Mucosa of descending colon (tissue), 3 donors: Measurements from ENCODE around the gene SEMA4B. TPM values are rescaled to one million over a fixed set of nuclear protein-coding genes. Genes with fewer than 3 reads are reported as not detected.
A peak's percentile ranks its signal among the peaks of the same experiment; 100 is the strongest.

Experiments used
- ATAC-seq: fragments of 200-7000 bp; cut with Tn5 transposase; one replicate; pipeline ENCODE4 v1.9.1; 2020; ENCODE audit warnings: mild to moderate bottlenecking, moderate library complexity
- DNase-seq, 3 donors: peaks; one replicate each; pipeline ENCODE4 v3.0.0-alpha.2; 2020
- H3K36me3 ChIP-seq: fragments of 200-600 bp; one replicate; pipeline ENCODE4 v1.8.0; 2021; ENCODE audit warnings: low read depth, mild to moderate bottlenecking
- H3K4me1 ChIP-seq: fragments of 200-600 bp; one replicate; pipeline ENCODE4 v1.8.0; 2021; ENCODE audit warnings: low read depth, mild to moderate bottlenecking
- H3K4me3 ChIP-seq: fragments of 200-600 bp; one replicate; pipeline ENCODE4 v1.8.0; 2021; ENCODE audit warnings: mild to moderate bottlenecking
- H3K9me3 ChIP-seq: fragments of 200-600 bp; one replicate; pipeline ENCODE4 v1.8.0; 2021; ENCODE audit warnings: mild to moderate bottlenecking
- CTCF ChIP-seq: fragments of 200-600 bp; IDR thresholded peaks from one replicate; pipeline ENCODE4 v1.8.0; 2022; ENCODE audit warnings: antibody characterized with exemption, mild to moderate bottlenecking
- intact Hi-C, 2 donors: fragments of 100-400 bp; cut with DNase I in 1 of 2; cut with micrococcal nuclease in 1 of 2; formaldehyde crosslinking; loops; one replicate each; pipeline versions ENCODE4 v1.11.0 to v1.11.1; 2022; cut with DNase I, micrococcal nuclease
- total RNA-seq, 3 donors: library from RNA; stranded (reverse); fragmentation: NEBNext Ultra II Directional in 2 of 3; extraction: Animal tissue kit (Norgen Biotek cat#: 25700) in 2 of 3; gene quantifications; one replicate each; pipeline versions ENCODE4 v1.2.1 to v1.2.4, GENCODE V29; 2021 to 2023
- donor health status: DM: no; HTN: no; CAD: no; lungs with moderate emphysema.
- donor health status: DM: no; HTN: no; CAD: no.
- donor health status: DM: no; HTN: yes; CAD: no.

SEMA4B gene
- total RNA-seq, 3 donors from 2014 or later, result 118 to 146 (median 131) TPM

DNA sequence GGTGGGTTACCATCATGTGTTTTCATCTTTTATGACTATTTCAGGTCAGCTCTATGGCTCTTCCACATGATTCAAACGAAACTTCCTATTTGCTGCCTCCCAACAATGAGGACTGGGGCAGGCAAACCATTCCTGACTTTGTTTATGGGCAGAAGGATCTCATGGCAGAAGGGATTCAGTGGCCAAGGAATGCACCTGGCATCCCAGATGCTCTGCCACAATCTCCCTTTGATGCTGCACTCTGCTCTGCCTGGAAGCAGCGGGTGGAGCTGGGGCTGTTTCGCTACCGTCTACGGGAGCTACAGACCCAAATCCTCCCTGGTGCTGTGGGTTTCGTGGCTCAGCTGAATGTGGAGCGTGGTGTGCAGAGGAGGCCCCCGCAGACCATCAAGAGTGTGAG, 39.7 kb downstream of the SEMA4B start:
- TF ChIP-seq CTCF, result no peak
- DNase-seq, result no peak
- no peaks in the 10 kb centered on the region for H3K36me3 ChIP-seq
- ATAC-seq, result no peak
- no peaks in the 10 kb centered on the region for H3K4me1 ChIP-seq
- H3K9me3 ChIP-seq, result no peaks in the 10 kb centered on the region
- no peak overlapping the region for H3K4me3 ChIP-seq
- intact Hi-C loops, result no loop called here

DNA sequence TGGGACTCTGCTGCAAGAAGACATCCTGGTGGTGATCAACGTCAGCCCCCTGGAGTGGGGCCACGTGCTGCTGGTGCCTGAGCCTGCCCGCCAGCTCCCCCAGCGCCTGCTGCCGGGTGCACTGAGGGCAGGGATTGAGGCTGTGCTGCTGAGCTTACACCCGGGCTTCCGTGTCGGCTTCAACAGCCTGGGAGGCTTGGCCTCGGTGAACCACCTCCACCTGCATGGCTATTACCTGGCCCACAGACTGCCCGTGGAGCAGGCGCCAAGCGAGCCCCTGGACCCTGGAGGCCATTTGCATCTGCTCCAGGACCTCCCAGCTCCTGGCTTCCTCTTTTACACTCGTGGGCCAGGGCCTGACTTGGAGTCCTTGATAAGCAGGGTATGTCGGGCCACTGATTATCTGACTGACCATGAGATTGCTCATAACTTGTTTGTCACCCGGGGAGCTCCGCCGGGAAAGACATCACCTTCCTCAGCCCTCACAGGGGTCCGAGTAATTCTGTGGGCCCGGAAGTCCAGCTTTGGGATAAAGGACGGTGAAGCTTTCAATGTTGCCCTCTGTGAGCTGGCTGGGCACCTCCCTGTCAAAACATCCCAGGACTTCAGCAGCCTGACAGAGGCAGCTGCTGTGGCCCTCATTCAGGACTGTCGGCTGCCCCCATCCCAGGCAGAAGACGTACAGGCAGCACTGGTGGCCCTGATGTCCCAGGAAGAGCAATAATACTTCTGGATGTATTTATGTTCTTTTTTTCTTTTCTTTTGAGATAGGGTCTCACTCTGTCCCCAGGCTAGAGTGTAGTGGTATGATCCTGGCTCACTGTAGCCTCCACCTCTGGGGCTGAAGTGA, 40.4 kb downstream of the SEMA4B start:
- Histone ChIP-seq H3K36me3 (no peaks in the 10 kb centered on the region), H3K9me3 (no peaks in the 10 kb centered on the region), H3K4me1 (no peaks in the 10 kb centered on the region), H3K4me3 (no peak overlapping the region)
- TF ChIP-seq CTCF, result no peak
- intact Hi-C loops, result no loop called here
- DNase-seq (no peak), ATAC-seq (no peak)

DNA sequence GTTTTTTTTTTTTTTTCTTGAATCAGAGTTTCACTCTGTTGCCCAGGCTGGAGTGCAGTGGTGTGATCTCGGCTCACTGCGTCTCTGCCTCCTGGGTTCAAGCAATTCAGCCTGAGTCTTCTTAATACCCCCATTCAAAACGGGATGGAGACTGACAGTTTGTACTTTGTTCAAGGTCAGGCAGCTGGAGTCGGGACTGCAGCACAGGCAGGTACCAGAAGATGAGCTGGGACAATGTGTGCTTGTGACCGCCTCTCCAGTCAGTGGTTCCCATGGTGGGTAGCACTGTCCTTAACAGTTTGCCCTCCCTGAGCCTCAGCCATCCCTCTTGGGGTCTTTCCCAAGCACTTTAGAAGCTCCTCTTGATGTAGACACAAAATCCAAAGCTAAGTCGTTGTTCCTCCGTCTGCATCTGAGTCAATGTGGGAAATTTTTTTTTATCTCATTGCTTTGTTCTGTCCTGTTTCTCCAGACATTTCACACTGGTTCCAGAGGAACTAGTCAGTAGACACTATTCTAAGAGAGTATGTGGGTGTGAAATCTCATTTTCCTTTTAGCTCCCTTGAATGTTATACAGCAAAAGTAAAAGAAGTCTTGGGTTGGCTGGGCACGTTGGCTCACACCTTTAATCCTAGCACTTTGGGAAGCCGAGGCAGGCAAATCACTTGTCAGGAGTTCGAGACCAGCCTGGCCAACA, 43.0 kb downstream of the SEMA4B start:
- intact Hi-C loops, result no loop called here

DNA sequence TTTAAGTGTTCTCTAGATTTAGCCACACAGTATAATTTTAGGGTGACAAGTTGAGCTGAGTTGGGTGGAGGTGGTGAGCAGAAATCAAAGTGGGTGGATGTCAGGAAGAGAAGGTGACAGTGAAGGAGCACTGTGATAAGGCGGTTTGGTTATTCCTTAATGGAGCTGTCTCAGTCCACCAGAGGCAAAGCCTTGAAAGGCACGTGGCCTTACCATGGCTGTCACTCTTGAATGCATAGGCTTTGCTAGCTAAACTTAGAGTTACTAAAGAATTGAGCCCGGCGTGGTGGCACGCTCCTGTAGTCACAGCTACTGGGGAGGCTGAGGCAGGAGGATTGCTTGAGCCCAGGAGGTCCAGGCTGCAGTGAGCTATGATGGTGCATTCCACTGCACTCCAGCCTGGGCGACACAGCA, 47.7 kb downstream of the SEMA4B start:
- intact Hi-C loops, result no loop called here
- no peak for ATAC-seq
- Histone ChIP-seq H3K9me3 (no peaks in the 10 kb centered on the region), H3K4me1 (peaks cover 15% of the 10 kb centered on the region), H3K4me3 (no peak overlapping the region), H3K36me3 (no peaks in the 10 kb centered on the region)
- no peak for DNase-seq
- no peak for TF ChIP-seq CTCF

More for the DNA sequence above, 43.0 kb downstream of the SEMA4B start:
- Histone ChIP-seq H3K36me3 (no peaks in the 10 kb centered on the region), H3K4me1 (peaks cover 3% of the 10 kb centered on the region), H3K4me3 (no peak overlapping the region), H3K9me3 (no peaks in the 10 kb centered on the region)
- DNase-seq, result no peak
- ATAC-seq, result no peak
- TF ChIP-seq CTCF, result no peak

DNA sequence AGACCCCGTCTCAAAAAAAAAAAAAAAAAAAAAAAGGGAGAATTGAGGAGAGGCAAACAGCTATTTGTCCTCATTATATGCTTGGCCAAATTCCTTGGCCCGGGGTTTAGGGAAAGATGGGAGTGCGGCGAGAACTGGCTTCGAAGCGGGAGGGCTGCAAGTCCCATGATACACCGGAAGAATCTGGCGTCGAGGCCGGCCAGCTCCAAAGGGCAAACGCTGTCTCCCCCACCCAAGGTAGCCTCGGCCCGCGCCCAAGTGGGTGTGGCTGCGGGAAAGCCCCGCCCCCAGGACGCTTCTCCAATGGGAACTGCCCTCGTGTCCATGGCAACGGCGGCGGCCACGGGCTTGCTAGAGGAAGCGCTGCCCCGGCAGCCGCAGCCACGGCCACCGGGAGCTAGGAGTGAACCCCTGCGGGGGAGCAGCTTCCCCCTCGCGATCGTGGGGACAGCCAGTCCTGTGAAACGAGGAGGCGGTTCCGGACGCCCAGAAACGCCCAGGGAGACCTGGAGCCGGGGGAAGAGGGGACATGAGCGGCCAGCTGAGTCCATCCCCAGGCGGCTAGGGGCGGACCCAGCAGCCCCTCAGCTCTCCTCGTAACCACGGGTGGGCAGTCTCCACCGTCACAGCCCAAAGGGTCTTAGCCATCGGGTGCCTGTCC, 48.2 kb downstream of the SEMA4B start, which contains the start of gene TTLL13:
Gene TTLL13, plus strand, starts transcription at position 354 of the 661 bp plus-strand sequence. CDS start 1,075 bp downstream, outside the sequence.
- DNase-seq (peak; percentile 98 to 100 (median 98)), ATAC-seq (peak; percentile 98)
- no peaks in the 10 kb centered on the region for H3K9me3 ChIP-seq
- no peaks in the 10 kb centered on the region for H3K36me3 ChIP-seq
- H3K4me1 ChIP-seq, result peaks cover 15% of the 10 kb centered on the region
- intact Hi-C loops, result no loop called here
- no peak for TF ChIP-seq CTCF
- peak within 1 kb of the TSS; percentile 6 for H3K4me3 ChIP-seq
